Heart left ventricle (tissue), 16 donors: Measurements from ENCODE around the gene MS4A15. TPM values are rescaled to one million over a fixed set of nuclear protein-coding genes. Genes with fewer than 3 reads are reported as not detected.

Experiments
- ATAC-seq, 4 donors: fragments of 200-7000 bp; cut with Tn5 transposase; one replicate each; pipeline ENCODE4 v1.9.1; 2020 to 2022; ENCODE audit warnings: moderate library complexity in 4 of 4, mild to moderate bottlenecking in 3 of 4, moderate number of reproducible peaks in 1 of 4
- DNase-seq, 5 donors: peaks; one replicate each; pipeline ENCODE4 v3.0.0-alpha.2; 2020
- H3K27ac ChIP-seq, 12 donors: fragments of 200-600 bp; sonication (generic) in 4 of 12; one replicate each; pipeline versions ENCODE4 v1.5.0 to v1.8.0; 2016 to 2022; ENCODE audit warnings: mild to moderate bottlenecking in 2 of 12
- H3K27me3 ChIP-seq, 9 donors: fragments of 200-600 bp; sonication (generic) in 2 of 9; one replicate each; pipeline versions ENCODE4 v1.5.1 to v1.8.0; 2016 to 2022; ENCODE audit warnings: mild to moderate bottlenecking in 3 of 9
- H3K36me3 ChIP-seq, 9 donors: fragments of 200-600 bp; sonication (generic) in 2 of 9; one replicate each; pipeline versions ENCODE4 v1.5.0 to v1.8.0; 2018 to 2022; ENCODE audit warnings: mild to moderate bottlenecking in 2 of 9
- H3K4me1 ChIP-seq, 12 donors: fragments of 200-600 bp; sonication (generic) in 4 of 12; one replicate each; pipeline versions ENCODE4 v1.5.0 to v1.8.0; 2016 to 2022; ENCODE audit warnings: mild to moderate bottlenecking in 3 of 12
- H3K4me3 ChIP-seq, 12 donors: fragments of 200-600 bp; sonication (generic) in 4 of 12; one replicate each; pipeline versions ENCODE4 v1.5.0 to v1.8.0; 2017 to 2022; ENCODE audit warnings: mild to moderate bottlenecking in 9 of 12, moderate library complexity in 4 of 12
- H3K9me3 ChIP-seq, 12 donors: fragments of 200-600 bp; sonication (generic) in 4 of 12; one replicate each; pipeline versions ENCODE4 v1.5.0 to v1.8.0; 2016 to 2022; ENCODE audit warnings: mild to moderate bottlenecking in 1 of 12
- CTCF ChIP-seq, 12 donors: fragments of 200-600 bp; sonication (generic) in 4 of 12; IDR thresholded peaks; one replicate each; pipeline versions ENCODE4 v1.5.0 to v1.8.0; 2018 to 2022; ENCODE audit warnings: antibody characterized with exemption in 12 of 12, mild to moderate bottlenecking in 5 of 12
- POLR2A ChIP-seq, 2 donors: fragments of 450-650 bp; IDR thresholded peaks; one replicate each; pipeline ENCODE4 v1.6.1; 2017; ENCODE audit warnings: antibody characterized with exemption in 2 of 2, mild to moderate bottlenecking in 2 of 2, moderate library complexity in 2 of 2
- WGBS, 4 donors: extraction: QIAGEN DNeasy Blood & Tissue Kit in 2 of 4; methylation state at CpG; one replicate each; pipeline versions ENCODE4 v1.1.5 to v1.1.7; 2013 to 2018; 5-methylcytosine and 5-hydroxymethylcytosine counted together
- intact Hi-C, 10 donors: fragments of 100-400 bp; cut with DNase I; formaldehyde crosslinking; loops; one replicate each; pipeline versions ENCODE4 v1.11.1 to v1.14.2; 2022
- polyA plus RNA-seq, 2 donors: library from polyadenylated mRNA; stranded (reverse); fragments of 200-250 nt; gene quantifications; one replicate each; pipeline ENCODE4 v1.2.3, GENCODE V29; 2013
- total RNA-seq, 9 donors: library from RNA; depleted of rRNA in 2 of 9; stranded (reverse); fragments of >200 nt in 2 of 9; fragmentation: NEBNext Ultra II Directional in 3 of 9; extraction: Animal tissue kit (Norgen Biotek cat#: 25700) in 3 of 9; gene quantifications; one replicate each; pipeline versions ENCODE4 v1.1.0 to v1.2.4, GENCODE V29; 2016 to 2023
- donor health status: ischemic (EF 13 %, LVEDD 7.1; RV severe dilation, severe dysfunction).
- donor health status: healthy with polysubstance abuse.
- donor health status: DM: no; HTN: yes; CAD: no.
- donor health status: DM: no; HTN: no; CAD: no.
- donor health status: ischemic (EF 25% LVEDD 6.9; RV normal size, moderate dysfunction).
- donor health status: ischemic (EF 25% LVEDD 5.7; RV mildly dilated, moderate dysfunction).
- donor health status: healthy.
- donor health status: DM: yes; HTN: yes; CAD: no.
- donor health status: ischemic (EF 35%, LVEDD 5.7; RV mildly dilated, moderate dysfunction).
- donor health status: nonischemic (EF 11% LVEDD 7.7; RV severe dilation, severe dysfunction).
- donor health status: DM: yes; HTN: yes; CAD: no.
- donor health status: PGD.
- donor health status: ischemic (EF 29% LVEDD 5.4; RV normal size, mild dysfunction).
- donor health status: nonischemic (EF 23%, LVEDD 6.1; RV moderate dilation, normal function).

The MS4A15 gene
- total and polyA plus RNA-seq, 11 donors, result not detected

- intact Hi-C loops, result no loop called here
- H3K4me1 ChIP-seq, result peaks cover 0 to 5% (median 0%) of the 10 kb centered on the region in 12 donors
- no peaks in the 10 kb centered on the region for H3K9me3 ChIP-seq
- H3K4me3 ChIP-seq, result no peak overlapping the region
- no peaks in the 10 kb centered on the region for H3K27me3 ChIP-seq
- TF ChIP-seq POLR2A (IDR thresholded peaks at IDR 0.05) (no peak), CTCF (IDR thresholded peaks at IDR 0.05) (no peak)
- no peak overlapping the region for H3K27ac ChIP-seq
- WGBS, 4 donors, result 83 to 94% (median 90%) methylated on average over 11 of the region's 11 CpGs
- ATAC-seq, result peak in 1 of 4 donors; percentile 22
- no peaks in the 10 kb centered on the region for H3K36me3 ChIP-seq
- DNase-seq, result no peak
These were observed 53.0 kb downstream of the MS4A15 start for GRCh38 chr11:60809691-60810090.

- TF ChIP-seq POLR2A (IDR thresholded peaks at IDR 0.05) (no peak), CTCF (IDR thresholded peaks at IDR 0.05) (no peak)
- Histone ChIP-seq H3K4me3 (no peak overlapping the region), H3K4me1 (peaks cover 0 to 5% (median 0%) of the 10 kb centered on the region in 12 donors), H3K27me3 (no peaks in the 10 kb centered on the region), H3K9me3 (no peaks in the 10 kb centered on the region), H3K36me3 (no peaks in the 10 kb centered on the region), H3K27ac (no peak overlapping the region)
- 92 to 93% (median 93%) methylated on average over 4 of the region's 4 CpGs for WGBS, 4 donors
- ATAC-seq, result no peak
- intact Hi-C loops, result no loop called here
- DNase-seq, result no peak
These were observed 53.5 kb downstream of the MS4A15 start for GRCh38 chr11:60810151-60810550.

GRCh38 chr11:60810569-60810968 is 53.9 kb downstream of the MS4A15 start:
- TF ChIP-seq CTCF (IDR thresholded peaks at IDR 0.05) (no peak), POLR2A (IDR thresholded peaks at IDR 0.05) (no peak)
- ATAC-seq, result peak in 2 of 4 donors; percentile 48 to 54
- no peaks in the 10 kb centered on the region for H3K36me3 ChIP-seq
- no peak for DNase-seq
- H3K4me1 ChIP-seq, result peaks cover 0 to 5% (median 0%) of the 10 kb centered on the region in 12 donors
- 30 to 58% (median 42%) methylated on average over 3 to 8 of the region's 8 CpGs for WGBS, 4 donors
- no peak overlapping the region for H3K4me3 ChIP-seq
- no peaks in the 10 kb centered on the region for H3K9me3 ChIP-seq
- intact Hi-C loops, result no loop called here
- no peaks in the 10 kb centered on the region for H3K27me3 ChIP-seq
- H3K27ac ChIP-seq, result peak overlapping the region in 1 of 12 donors; percentile 48

- ATAC-seq, result no peak
These were observed 56.7 kb downstream of the MS4A15 start for GRCh38 chr11:60813324-60813723.

More at GRCh38 chr11:60813324-60813723, 56.7 kb downstream of the MS4A15 start:
- TF ChIP-seq POLR2A (IDR thresholded peaks at IDR 0.05) (no peak), CTCF (IDR thresholded peaks at IDR 0.05) (no peak)
- peaks cover 0 to 15% (median 11%) of the 10 kb centered on the region in 12 donors for H3K9me3 ChIP-seq
- intact Hi-C loops, result no loop called here
- no peak for DNase-seq
- WGBS, 4 donors, result 86 to 100% (median 89%) methylated on average over 1 of the region's 1 CpG
- peaks cover 0 to 5% (median 0%) of the 10 kb centered on the region in 12 donors for H3K4me1 ChIP-seq
- H3K4me3 ChIP-seq, result no peak overlapping the region
- H3K36me3 ChIP-seq, result no peaks in the 10 kb centered on the region
- H3K27ac ChIP-seq, result no peak overlapping the region
- H3K27me3 ChIP-seq, result no peaks in the 10 kb centered on the region
